ENCODE measurements around the gene SHISA3. TPM values are rescaled to one million over a fixed set of nuclear protein-coding genes. Genes with fewer than 3 reads are reported as not detected.

SHISA3 gene
- total and polyA plus RNA-seq, 3 donors from 2014 or later = 0.81 to 1.6 TPM; not detected in 1

GRCh38 chr4:42411803-42412202, 14.5 kb downstream of the SHISA3 start:
- Histone ChIP-seq H3K27me3 (no peaks in the 10 kb centered on the region), H3K9me3 (no peaks in the 10 kb centered on the region), H3K4me1 (no peaks in the 10 kb centered on the region), H3K4me3 (no peak overlapping the region), H3K27ac (no peak overlapping the region), H3K36me3 (ENCODE audit: low read depth, missing control alignments) (no peaks in the 10 kb centered on the region)
- DNase-seq = no peak
- WGBS, 2 donors = 85 to 96% methylated on average over 4 of the region's 4 CpGs
- intact Hi-C loops (cut with DNase I; ENCODE audit: low total_unique reads) = no loop called here
- TF ChIP-seq POLR2A (IDR thresholded peaks at IDR 0.05) (no peak), CTCF (IDR thresholded peaks at IDR 0.05) (no peak)

- Histone ChIP-seq H3K36me3 (ENCODE audit: low read depth, missing control alignments) (no peaks in the 10 kb centered on the region), H3K27ac (no peak overlapping the region), H3K4me3 (no peak overlapping the region), H3K9me3 (no peaks in the 10 kb centered on the region), H3K27me3 (no peaks in the 10 kb centered on the region), H3K4me1 (no peaks in the 10 kb centered on the region)
- 57 to 86% methylated on average over 2 of the region's 2 CpGs for WGBS, 2 donors
- TF ChIP-seq POLR2A (IDR thresholded peaks at IDR 0.05) (no peak), CTCF (IDR thresholded peaks at IDR 0.05) (no peak)
- no peak for DNase-seq
- intact Hi-C loops (cut with DNase I; ENCODE audit: low total_unique reads) = no loop called here
Observed at GRCh38 chr4:42412251-42412650, 15.0 kb downstream of the SHISA3 start.

- intact Hi-C loops (cut with DNase I; ENCODE audit: low total_unique reads) = no loop called here
- H3K27ac ChIP-seq = no peak overlapping the region
- TF ChIP-seq POLR2A (IDR thresholded peaks at IDR 0.05) = no peak
- TF ChIP-seq CTCF (IDR thresholded peaks at IDR 0.05) = no peak
- H3K4me1 ChIP-seq = no peaks in the 10 kb centered on the region
- no peak overlapping the region for H3K4me3 ChIP-seq
- no peaks in the 10 kb centered on the region for H3K36me3 ChIP-seq (ENCODE audit: low read depth, missing control alignments)
- no peak for DNase-seq
- no peaks in the 10 kb centered on the region for H3K27me3 ChIP-seq
- WGBS, 2 donors = 88 to 90% methylated on average over 1 of the region's 1 CpG
- H3K9me3 ChIP-seq = no peaks in the 10 kb centered on the region
Observed at GRCh38 chr4:42415281-42415680, 18.0 kb downstream of the SHISA3 start.

- intact Hi-C loops (cut with DNase I; ENCODE audit: low total_unique reads) = no loop called here
- DNase-seq = no peak
- Histone ChIP-seq H3K36me3 (ENCODE audit: low read depth, missing control alignments) (no peaks in the 10 kb centered on the region), H3K9me3 (no peaks in the 10 kb centered on the region), H3K4me1 (no peaks in the 10 kb centered on the region), H3K4me3 (no peak overlapping the region), H3K27me3 (no peaks in the 10 kb centered on the region), H3K27ac (no peak overlapping the region)
- TF ChIP-seq POLR2A (IDR thresholded peaks at IDR 0.05) = no peak
- TF ChIP-seq CTCF (IDR thresholded peaks at IDR 0.05) = no peak
- WGBS, 2 donors = 61 to 74% methylated on average over 3 of the region's 3 CpGs
Observed at GRCh38 chr4:42416017-42416416, 18.7 kb downstream of the SHISA3 start.

- intact Hi-C loops (cut with DNase I; ENCODE audit: low total_unique reads) = no loop called here
- no peak for DNase-seq
- Histone ChIP-seq H3K4me1 (no peaks in the 10 kb centered on the region), H3K36me3 (ENCODE audit: low read depth, missing control alignments) (no peaks in the 10 kb centered on the region), H3K27ac (no peak overlapping the region), H3K9me3 (no peaks in the 10 kb centered on the region), H3K4me3 (no peak overlapping the region), H3K27me3 (no peaks in the 10 kb centered on the region)
- no peak for TF ChIP-seq CTCF (IDR thresholded peaks at IDR 0.05)
- 91 to 92% methylated on average over 3 of the region's 3 CpGs for WGBS, 2 donors
Observed at GRCh38 chr4:42417550-42417949, 20.3 kb downstream of the SHISA3 start.
